ENCODE data around the gene MPPED2.

- TF ChIP-seq CTCF (IDR thresholded peaks at IDR 0.05) (no peak), EP300 (IDR thresholded peaks at IDR 0.05) (no peak), POLR2A (IDR thresholded peaks at IDR 0.05) (no peak)
Observed at GRCh38 chr11:30368394-30368793, 217.8 kb downstream of the MPPED2 start.
